22Rv1 (cell line): Measurements from ENCODE around the gene KRTAP3-2.

ENCODE experiments used
- CTCF ChIP-seq: fragments of 450-650 bp; IDR thresholded peaks from 2 replicates; pipeline ENCODE4 v1.5.1; 2017; ENCODE audit warnings: mild to moderate bottlenecking
- ZFX ChIP-seq: fragments of 450-650 bp; IDR thresholded peaks from 2 replicates; pipeline ENCODE4 v1.6.1; 2017; ENCODE audit warnings: antibody characterized with exemption, borderline replicate concordance

DNA sequence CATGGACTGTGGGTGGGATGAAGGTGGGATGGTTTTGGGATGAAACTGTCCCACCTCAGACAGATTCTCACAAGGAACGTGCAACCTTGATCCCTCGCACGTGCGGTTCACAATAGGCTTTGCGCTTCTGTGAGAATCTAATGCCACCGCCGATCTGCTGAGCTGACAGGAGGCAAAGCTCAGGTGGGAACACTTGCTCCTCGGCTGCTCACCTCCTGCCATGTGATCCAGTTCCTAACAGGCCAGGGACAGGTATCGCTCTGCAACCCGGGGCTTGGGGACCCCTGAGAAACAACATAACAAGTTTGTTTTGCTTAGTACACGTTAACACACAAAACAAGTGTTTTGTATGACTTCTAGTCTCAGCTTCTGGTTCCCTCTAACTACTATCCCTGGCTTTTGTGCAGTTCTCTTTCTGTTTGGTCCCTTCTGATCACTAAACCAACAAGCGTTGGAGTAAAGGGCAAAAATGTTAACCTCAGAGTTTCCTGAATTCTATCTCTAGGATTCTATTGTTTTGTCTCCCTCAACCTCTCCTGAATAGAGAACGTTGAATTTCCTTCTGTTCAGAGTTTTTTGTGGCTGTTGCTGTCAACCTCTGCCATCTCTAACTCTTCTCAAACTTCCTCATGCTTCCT, 17.0 kb upstream of the KRTAP3-2 start:
- TF ChIP-seq CTCF (no peak), ZFX (no peak)
